Muscle of back (tissue), 11 donors: ENCODE data around the gene SMIM43. TPM values are rescaled to one million over a fixed set of nuclear protein-coding genes. Genes with fewer than 3 reads are reported as not detected.
"Not testable (repeated sequence)": the region's sequence is repeated elsewhere in the genome, so short reads cannot be mapped to it uniquely, and the experiment has no call there.

Experiments used
- DNase-seq, 3 donors: peaks; one replicate each; pipeline versions ENCODE4 v3.0.0 to v3.0.0-alpha.2; 2013
- polyA plus RNA-seq, 10 donors: library from polyadenylated mRNA; unstranded; fragments of 120-200 nt; gene quantifications; one replicate each; pipeline ENCODE4 v1.2.1, GENCODE V29; 2013; ENCODE audit not compliant: insufficient read length in 10 of 10

SMIM43 gene
- polyA plus RNA-seq, 10 donors: 0.81 to 4.6 (median 2.8) TPM

DNA sequence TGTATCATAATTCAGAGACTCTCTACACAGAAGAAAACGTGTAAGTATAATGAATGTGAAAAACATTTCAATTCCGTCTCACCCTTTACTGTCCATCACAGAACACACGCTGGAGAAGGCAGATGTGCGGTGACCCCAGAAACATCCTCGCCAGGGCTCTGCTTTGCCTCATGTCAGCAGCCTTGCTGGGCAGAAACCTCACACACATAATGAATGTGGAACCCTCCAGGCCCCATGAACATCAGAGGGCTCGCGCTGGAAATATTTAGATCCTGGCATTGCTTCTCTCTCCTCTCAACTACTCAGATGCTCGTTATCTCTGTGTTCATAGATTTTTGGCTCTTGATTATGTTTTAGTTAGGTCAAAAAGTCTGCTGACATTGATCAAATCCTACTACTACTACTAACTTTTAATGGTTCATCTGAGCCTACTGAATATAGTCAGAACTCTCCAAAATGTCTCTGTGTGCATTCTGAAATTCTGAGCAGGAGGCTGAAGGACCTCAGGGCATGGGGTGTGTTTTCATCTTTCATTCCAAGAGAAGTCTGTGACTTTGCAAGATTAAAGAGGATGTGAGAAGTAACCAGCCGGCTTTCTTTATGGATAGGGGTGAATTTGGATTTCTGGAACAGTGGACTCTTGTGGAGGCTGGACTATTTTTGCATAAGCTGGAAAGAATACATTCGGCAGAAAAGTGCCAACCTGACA lies 27.0 kb downstream of the SMIM43 start:
- DNase-seq: no peak

DNA sequence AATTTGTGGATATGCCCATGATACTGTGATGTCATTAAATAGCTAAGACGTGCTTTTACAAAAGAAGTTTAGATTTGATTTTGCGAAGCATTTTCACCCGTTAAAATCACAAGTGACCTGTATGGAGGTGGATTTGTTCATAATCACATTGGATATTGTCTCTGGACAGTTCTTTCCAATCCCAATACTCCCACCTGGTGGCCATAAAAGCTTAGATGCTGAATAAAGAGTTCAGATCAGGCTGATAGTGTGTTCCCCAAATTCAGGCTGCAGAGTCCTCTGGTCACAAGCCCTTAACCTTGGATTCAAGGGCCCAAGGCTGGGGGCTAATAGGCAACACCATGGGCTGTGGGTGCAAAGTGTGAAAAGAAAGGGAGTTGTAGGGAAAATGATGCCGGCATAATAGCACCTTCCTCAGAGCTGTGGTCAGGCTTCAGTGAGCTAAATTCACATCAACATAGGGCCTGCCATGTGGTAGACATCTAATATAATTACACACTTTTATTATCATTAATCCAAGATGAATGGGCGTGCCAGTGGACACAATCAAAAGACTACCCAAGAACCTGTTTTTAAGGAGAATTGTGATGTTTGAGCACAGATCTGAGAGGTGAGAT lies 28.1 kb downstream of the SMIM43 start:
- DNase-seq: peak; percentile 42 to 65 (median 47)

DNA sequence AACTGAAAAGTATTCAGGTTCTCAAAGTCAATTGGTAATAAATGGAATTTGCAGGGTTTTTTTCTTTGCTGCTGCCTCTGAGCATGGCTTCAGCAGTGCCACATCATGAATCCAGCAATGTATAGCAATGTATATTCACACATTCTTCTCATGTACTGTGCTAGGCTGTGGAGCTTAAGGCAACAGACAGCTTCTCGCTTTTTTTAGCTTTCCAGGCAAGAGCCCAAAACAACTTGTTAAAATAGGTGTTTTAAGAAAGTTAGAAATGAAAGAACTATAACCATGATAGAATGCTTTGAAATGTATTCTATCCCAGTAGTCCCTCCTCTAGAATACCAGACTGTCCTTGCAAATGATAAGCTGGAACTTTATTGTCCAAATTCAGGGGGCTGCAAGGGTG lies 30.4 kb downstream of the SMIM43 start:
- no peak for DNase-seq

DNA sequence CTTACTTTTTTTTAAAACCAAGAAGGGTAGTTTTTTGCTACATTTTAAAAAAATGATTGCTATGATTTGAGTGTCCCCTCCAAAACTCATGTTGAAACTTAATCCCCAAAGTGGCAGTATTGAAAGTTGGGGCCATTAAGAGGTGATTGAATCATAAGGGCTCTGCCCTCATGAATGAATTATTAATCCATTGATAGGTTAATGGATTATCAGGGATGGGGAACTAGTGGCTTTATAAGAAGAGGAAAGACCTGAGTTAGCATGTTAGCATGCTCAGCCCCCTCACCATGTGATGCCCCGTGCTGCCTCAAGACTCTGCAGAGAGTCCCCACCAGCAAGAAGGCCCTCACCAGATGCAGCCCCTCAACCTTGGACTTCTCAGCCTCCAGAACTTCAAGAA lies 31.0 kb downstream of the SMIM43 start:
- DNase-seq: no peak

DNA sequence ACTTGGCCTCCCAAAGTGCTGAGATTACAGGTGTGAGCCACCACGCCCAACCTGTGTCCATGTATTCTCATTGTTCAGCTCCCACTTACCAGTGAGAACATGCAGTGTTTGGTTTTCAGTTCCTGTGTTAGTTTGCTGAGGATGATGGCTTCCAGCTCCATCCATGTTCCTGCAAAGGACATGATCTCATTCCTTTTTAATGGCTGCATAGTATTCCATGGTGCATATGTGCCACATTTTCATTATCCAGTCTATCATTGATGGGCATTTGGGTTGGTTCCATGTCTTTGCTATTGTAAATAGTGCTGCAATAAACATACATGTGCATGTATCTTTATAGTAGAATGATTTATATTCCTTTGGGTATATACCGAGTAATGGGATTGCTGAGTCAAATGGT lies 35.2 kb downstream of the SMIM43 start:
- not testable (repeated sequence) for DNase-seq

DNA sequence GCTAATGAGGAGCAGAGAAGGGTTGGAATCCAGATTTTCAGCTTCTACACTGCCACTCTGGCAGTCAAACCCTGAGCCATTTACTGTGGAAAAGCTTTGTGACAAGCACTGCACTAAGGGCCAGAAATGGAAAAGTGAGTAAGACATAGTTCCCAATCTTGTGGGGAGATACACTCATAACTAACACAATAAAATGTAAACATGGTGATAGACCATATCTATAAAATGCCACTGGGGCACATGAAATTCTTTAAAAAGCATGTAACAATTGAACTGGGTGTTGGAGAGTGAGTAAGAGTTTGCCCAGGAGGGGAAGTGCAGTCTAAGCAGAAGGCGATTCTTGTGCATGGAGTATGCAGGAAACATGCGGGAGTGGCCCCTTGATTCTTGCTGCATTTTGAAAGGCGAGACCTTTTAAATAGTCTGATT lies 36.2 kb downstream of the SMIM43 start:
- peak in 1 of 3 donors; percentile 81 for DNase-seq

DNA sequence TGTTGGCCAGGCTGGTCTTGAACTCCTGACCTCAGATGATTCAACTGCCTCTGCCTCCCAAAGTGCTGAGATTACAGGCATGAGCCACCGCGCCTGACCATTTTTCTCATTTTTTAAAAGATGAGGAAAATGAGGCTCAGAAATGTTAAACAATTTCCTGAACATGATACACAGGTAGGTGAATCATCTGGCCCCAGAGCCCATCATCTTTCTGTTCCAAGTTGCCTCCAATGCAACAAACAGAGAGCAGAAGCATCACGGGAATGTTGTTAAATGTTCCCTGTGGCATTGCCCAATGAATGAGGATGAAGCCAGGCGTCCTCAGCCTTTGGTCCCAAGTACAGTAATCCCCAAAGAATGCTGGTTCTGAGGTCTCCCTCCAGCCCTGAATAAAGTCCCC lies 36.9 kb downstream of the SMIM43 start:
- DNase-seq: peak in 1 of 3 donors; percentile 86

DNA sequence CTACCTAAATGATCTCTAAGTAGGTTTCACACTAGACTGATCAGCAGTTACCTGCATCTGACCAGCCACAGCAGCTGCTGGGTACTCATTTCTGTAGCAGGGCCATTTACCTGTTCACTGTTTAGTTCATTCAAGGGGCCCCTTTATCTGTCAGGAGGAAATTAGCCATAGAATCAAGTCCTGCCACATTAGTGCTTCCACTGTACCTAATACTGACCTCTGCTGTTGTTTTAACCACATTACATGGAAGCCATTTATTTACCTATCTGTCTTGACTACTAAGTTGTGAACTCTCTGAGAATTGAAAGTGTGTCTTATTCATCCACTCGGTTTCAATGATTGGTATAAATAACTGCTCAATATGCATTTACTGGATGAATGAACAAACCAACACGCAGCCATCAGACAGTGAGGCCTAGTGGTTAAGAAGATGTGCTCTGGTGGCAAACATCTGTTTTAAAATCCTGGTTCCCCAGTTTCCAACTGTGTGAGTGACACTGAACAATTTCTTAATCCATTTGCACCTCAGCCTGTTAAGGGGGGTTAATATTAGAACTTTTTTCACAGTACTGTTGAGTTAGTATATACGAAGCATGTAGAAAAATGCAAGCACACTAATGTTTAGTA lies 38.2 kb downstream of the SMIM43 start:
- peak; percentile 40 to 71 (median 61) for DNase-seq

DNA sequence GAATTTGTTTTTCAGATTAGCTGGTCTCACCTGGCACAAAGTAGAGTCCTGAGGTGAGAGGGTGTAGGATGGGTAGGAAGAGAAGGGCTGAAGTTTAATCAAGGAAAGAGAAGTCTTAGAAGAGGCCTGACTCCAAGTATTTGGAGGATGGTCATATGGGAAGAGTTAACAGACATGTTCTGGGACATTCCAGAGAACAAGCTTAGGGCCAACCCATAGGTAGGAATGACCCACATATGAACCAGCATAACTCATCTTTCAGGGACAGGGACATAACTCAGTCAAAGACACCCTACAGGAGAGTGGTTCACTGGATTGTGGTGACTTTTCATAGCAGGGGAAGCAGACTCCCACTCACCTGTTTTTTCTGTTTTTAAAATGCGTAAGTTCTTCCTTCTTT lies 40.3 kb downstream of the SMIM43 start:
- DNase-seq: no peak

DNA sequence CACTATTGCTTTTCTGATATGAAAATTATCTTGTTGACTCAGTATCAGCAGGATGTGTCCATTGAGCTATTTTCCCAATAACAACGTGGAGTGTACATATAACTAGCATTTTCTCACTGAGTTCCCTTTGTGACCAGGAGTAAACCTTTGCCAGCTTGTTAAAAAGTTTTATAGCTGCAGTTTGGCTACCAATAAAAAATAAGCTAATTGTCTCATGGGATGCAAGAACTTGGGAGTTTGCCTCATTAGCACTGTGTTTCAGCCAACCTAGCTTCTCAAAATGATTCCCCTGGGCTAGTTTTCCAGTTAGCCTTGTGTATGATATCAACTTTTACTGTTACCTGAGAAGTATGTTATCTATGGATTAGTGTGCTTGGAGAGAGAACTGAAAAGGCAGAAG lies 43.3 kb downstream of the SMIM43 start:
- DNase-seq: no peak

DNA sequence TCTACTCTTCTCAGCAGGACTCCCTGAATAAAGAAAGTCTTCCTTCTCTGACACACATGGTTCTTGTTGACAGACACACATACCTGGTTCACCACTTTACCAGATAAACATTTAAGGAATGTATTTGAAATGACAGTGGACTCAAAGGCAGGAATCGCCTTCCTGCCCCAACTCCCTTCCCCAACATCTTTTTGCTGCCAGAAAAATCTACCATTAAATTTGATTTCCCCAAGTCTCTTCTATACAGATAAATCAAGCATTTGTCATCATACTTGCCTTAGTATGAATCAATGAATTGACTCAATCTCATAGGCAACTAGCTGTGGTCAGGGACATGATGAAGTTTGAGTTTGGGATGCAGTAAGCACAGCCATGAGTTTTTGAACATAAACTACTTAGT lies 44.9 kb downstream of the SMIM43 start:
- peak in 1 of 3 donors; percentile 54 for DNase-seq

DNA sequence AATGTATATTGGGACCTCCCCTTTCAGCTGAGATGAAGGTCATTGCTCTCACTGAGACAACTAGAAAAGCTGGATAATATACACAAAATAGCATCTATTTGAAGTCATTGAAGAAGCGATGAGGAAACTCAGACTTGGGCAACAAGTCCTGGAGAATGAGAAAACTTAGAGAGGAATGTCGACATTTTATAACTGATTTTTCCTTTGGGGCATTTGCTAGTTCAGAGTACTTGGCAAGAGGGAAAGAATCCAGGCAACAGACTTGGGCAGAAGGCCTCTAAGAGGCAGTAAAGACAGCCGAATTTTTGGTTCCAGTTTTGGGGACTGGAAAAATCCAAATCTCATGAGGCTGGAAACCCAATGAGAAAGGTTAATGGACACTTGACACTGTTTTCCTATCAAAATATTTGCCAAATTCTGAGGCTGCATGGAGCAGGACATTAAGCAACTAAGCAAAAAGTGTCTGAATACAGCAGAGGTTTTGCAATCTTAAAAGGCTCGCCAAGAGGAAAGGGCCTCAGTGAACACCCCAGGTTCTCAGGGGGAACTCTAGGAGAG lies 47.2 kb downstream of the SMIM43 start:
- peak in 1 of 3 donors; percentile 45 for DNase-seq

DNA sequence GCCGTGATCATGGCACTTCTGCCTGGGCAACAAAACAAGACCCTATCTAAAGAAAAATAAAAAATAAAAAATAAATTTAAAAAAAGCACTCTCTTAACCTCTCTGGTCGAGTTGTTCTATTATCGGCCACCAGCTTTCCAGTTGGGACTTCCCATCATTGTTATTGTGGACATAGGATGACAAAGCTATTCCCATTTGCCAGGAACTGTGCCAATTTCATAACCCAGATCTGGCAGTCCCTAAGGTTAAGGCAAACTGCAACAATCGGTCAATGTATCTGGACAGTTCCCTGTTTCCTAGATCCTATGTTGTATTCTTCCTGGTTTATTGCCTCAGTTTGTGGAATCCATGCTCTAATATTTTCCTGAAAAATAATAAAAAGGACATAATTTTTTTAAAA lies 50.4 kb downstream of the SMIM43 start:
- DNase-seq: no peak

DNA sequence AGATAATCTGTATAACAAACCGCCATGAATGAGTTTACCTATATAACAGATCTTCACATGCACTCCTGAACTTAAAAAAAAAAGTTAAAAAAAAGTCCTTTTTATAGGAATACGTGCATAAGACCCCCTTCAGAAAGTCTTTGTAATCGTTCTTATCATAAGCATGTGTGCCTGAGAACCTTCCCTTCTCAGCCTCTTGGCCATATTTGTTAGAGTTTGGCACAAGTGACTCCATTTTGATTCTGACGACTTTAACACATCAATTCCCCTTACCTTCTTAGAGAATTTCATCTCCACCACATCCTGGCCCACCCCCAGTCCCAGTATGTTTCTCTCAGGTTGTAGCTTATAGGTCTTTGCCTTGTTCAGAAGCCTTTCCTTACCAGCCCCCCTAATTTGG lies 52.2 kb downstream of the SMIM43 start:
- DNase-seq: no peak

DNA sequence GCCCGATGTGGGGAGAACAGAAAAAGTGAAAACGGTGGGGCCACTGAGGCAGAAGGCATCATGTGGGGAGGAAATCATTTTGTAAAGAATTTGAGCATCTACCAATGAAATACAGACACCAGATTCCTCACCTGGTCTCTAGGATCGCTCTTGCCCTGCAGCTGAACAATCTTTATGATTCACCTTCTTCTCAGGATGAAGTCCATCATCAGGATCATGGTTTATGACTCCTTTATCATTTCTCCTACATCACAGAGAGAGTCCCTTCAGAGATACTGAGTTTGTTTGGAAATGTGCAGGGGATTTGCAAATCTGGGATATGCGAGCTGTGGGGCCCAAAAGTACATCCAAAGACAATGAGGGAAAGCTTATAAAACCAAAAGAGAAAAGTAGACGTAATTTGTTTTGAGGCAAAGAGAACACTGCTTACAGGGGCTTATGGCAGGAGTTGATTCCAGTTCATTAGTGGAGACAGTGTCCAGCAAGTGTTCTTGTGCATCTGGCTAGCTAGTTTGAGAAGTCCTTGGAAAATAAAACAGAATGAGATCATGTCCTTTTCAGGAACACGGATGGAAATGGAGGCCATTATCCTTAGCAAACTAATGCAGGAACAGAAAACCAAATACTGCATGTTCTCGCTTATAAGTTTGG lies 52.8 kb downstream of the SMIM43 start:
- DNase-seq: peak in 1 of 3 donors; percentile 70

DNA sequence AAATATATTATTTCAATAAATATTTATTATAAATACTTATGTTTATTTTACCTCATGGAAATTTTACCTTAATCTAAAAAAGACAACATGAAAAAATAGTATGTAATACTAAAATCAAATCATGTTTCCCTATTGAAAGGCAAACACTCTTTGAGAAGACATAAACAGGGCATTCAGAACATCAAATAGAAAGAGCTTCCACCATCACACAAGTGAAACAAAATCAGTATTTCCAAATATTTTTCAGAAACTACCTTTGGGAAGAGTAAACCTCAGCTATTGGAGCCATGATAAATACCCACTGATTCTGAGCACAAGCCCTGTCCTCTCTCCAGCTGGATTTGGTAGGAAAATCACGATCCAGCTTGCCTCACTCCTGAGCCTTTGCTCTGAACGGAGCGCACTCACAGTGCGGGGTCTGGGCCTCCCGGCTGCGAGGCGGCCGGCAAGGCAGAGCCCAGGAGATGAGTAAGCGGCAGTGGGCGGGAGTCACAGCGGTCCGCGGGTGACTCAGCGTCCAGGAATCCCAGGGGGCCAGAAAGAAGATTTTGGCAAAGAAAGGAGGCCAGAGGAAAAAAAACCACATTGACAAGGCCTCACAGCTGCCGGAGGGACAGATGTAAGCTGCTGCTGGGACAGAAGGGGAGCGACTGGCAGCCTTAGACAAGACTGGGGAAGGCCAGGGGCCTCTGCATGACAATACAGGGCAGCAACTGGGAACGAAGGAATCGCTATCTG lies 53.5 kb downstream of the SMIM43 start:
- peak; percentile 87 to 95 (median 94) for DNase-seq

DNA sequence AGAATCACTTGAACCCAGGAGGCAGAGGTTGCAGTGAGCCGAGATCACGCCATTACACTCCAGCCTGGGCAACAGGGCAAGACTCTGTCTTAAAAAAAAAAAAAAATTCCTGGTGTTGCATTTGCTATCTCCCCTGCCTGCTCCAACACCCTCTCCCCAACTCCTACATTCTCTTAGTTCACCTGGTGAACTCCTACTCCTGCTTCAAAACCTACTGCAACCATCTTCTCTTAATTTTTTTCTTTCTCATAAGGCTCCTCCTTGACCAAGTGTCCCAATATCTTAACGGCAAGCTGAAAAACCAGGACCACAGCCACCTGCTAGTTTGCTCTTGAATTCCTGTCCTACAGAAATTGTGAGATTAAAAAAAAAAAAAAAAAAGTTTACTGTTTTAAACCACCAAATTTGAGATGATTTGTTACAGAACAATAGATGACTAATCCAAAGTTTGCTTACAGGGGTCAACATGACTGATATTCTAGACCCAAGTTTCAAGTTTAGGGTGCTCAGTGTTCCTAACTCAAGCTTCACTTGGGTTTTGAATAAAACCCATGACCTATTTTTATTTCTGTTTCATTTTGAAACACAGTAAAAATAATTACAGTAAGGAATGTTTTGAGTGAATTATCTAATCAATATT lies 55.1 kb downstream of the SMIM43 start:
- no peak for DNase-seq
